Prostate gland (tissue), 2 donors: Measurements from ENCODE around the gene TMEM218.

Source experiments
- POLR2A ChIP-seq: fragments of 450-650 bp; IDR thresholded peaks from one replicate; pipeline ENCODE4 v1.6.1; 2016; ENCODE audit warnings: antibody characterized with exemption, mild to moderate bottlenecking
- POLR2AphosphoS5 ChIP-seq: sonication (generic); formaldehyde crosslinking; IDR thresholded peaks from one replicate; pipeline ENCODE4 v1.6.1; 2017; ENCODE audit warnings: antibody characterized with exemption
- TF ChIP-seq, protein P1 (sequence below), 4 experiments: fragments of 200-600 bp in 2 of 4; fragments of 450-650 bp in 2 of 4; sonication (generic) in 2 of 4; IDR thresholded peaks; 1 replicate in 3 of 4; 2 replicates in 1 of 4; pipeline ENCODE4 v1.5.1; 2016 to 2019; ENCODE audit warnings: antibody characterized with exemption in 4 of 4, mild to moderate bottlenecking in 2 of 4, moderate library complexity in 2 of 4

DNA sequence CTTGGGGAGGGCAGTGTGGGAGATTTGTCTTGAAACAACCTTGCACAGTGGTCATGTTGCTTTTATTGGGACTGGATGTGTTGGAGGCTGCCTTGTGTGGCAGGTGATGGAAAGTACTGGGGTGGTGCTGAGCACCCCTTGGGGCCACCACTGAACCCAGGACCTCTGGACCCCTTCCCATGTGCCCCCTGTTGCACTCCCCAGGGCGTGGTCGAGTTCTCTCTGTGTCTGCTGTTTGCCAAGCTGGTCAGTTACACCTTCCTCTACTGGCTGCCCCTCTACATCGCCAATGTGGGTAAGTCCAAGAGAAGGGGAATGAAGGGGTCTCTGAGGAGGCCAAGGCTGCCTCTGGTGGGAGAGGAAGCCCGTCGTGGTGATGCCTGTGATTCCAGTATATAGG is 29.4 kb downstream of the TMEM218 start:
- TF ChIP-seq, protein P1, sequence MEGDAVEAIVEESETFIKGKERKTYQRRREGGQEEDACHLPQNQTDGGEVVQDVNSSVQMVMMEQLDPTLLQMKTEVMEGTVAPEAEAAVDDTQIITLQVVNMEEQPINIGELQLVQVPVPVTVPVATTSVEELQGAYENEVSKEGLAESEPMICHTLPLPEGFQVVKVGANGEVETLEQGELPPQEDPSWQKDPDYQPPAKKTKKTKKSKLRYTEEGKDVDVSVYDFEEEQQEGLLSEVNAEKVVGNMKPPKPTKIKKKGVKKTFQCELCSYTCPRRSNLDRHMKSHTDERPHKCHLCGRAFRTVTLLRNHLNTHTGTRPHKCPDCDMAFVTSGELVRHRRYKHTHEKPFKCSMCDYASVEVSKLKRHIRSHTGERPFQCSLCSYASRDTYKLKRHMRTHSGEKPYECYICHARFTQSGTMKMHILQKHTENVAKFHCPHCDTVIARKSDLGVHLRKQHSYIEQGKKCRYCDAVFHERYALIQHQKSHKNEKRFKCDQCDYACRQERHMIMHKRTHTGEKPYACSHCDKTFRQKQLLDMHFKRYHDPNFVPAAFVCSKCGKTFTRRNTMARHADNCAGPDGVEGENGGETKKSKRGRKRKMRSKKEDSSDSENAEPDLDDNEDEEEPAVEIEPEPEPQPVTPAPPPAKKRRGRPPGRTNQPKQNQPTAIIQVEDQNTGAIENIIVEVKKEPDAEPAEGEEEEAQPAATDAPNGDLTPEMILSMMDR (IDR thresholded peaks at IDR 0.05), result no peak
- TF ChIP-seq POLR2A (no peak), POLR2AphosphoS5 (no peak)
